Femur (tissue), 1 donor: ENCODE results near the gene DZANK1.
"Not testable (repeated sequence)": the region's sequence is repeated elsewhere in the genome, so short reads cannot be mapped to it uniquely, and the experiment has no call there.

Experiments used
- DNase-seq: peaks from one replicate; pipeline ENCODE4 v3.0.0-alpha.2; 2017

DZANK1 gene

GRCh38 chr20:18436847-18437246, 30.0 kb downstream of the DZANK1 start:
- DNase-seq = no peak

- no peak for DNase-seq
These were observed 35.6 kb downstream of the DZANK1 start for GRCh38 chr20:18431206-18431605.

GRCh38 chr20:18430172-18430826, 36.5 kb downstream of the DZANK1 start:
- DNase-seq = no peak

- DNase-seq = no peak
These were observed 38.2 kb downstream of the DZANK1 start for GRCh38 chr20:18428490-18429173.

- no peak for DNase-seq
These were observed 39.6 kb downstream of the DZANK1 start for GRCh38 chr20:18427214-18427613.

DNA sequence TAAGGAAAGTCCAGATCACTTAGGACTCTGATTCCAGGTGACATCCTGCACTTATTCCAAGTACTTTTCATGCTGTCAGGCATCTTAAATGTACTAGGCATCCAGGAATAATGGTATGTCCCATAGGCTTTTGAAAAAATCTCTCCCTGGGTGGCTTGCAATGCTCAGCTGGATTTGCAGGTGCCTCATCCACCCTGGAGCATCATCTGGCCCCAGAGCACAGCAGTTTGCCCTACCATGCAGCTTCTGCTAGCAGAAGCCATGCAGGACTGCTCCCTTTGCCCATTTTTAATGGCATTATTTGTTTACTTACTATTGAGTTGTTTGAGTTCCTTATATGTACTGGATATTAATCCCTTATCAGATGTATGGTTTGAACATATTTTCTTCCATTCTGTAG, 45.2 kb downstream of the DZANK1 start:
- DNase-seq = no peak

DNA sequence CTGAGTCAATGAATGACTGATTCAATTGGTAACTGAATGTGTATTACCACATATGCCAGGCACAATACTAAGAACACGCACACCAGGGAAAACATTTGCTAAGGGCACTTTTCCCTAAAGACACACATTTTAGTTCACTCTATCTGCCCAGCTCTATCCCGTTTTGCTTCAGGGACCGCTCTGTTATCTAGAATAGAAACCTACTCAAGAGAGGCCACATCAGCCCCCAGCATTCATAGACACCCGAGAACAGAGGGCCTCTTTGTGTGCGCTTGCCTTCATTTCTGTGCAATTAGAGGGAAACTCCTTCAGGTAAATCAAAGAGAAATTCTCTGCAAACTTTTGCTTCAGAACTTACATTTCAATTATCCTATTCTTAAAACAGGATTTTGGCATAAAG, 50.3 kb downstream of the DZANK1 start:
- DNase-seq = no peak

DNA sequence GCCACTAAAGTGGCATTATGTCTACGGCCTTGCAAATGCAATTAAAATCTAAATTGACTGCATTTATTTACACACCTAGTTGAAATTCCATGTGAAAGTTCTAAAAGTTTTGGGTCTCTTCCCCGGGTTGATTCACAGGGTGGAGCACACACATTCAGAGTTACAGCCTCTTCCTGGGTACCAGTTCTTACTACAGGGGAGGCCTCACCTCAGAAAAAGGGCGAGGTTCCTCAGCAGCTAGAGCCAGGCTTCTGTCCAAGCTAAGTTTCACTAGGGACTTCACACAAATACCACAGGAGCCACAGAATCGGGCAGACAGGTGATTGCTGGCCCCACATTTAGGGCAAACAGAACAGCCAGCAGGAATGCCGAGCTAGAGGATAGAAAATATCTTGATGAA, 52.7 kb downstream of the DZANK1 start:
- DNase-seq = no peak

- no peak for DNase-seq
These were observed 54.5 kb downstream of the DZANK1 start for GRCh38 chr20:18412221-18412901.

DNA sequence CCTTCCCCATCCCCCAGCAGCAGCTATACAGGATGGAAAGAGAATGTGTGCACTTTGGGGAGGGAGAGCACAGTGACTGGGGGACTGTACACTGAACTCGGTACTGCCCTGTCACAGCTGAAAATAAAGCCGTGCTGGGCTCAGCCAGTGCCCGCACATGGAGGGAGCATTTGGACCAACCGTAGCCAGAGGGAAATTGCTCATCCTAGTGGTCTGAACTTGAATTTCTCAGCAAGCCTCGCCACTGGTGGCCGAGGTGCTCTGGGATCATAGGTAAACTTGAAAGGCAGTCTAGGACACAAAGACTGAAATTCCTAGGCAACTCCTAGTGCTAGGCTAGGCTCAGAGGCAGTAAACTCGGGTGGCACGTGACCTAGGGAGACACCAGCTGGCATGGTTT, 61.0 kb downstream of the DZANK1 start:
- no peak for DNase-seq

GRCh38 chr20:18404172-18404571, 62.7 kb downstream of the DZANK1 start:
- DNase-seq = no peak

- no peak for DNase-seq
These were observed 63.6 kb downstream of the DZANK1 start for GRCh38 chr20:18403269-18403668.

GRCh38 chr20:18401305-18401704, 65.5 kb downstream of the DZANK1 start:
- no peak for DNase-seq

DNA sequence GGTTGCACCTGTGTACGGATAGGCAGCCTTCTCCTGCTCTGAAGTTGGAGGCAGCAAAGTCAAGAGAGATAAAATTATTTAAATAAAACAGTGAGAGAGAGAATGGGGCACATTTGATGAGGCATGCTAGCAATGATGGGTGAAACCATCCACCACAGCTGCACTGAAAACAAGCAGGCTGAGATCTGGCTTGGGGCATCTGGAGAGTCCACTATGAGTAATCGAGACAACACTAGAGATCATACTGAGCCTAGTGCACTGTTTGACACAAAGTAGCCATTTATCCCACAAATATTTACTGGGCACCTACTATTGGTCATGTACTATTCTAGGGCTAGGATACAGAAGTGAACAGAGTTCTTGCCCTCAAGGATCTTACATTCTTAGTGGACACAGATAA, 66.4 kb downstream of the DZANK1 start:
- DNase-seq = no peak

DNA sequence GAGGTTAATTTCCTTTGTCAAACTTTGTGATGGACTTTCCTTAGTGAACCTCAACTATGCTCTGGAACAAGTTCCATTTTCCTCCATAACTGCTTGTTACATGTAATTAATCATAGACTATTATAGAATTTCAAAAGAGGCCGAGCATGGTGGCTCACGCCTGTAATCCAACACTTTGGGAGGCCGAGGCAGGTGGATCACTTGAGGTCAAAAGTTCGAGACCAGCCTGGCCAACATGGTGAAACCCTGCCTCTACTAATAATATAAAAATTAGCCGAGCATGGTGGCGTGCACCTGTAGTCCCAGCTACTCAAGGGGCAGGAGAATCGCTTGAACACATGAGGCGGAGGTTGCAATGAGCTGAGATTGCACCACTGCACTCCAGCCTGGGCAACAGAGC, 68.1 kb downstream of the DZANK1 start:
- DNase-seq = not testable (repeated sequence)

- no peak for DNase-seq
These were observed 69.8 kb downstream of the DZANK1 start for GRCh38 chr20:18397030-18397429.

- DNase-seq = no peak
These were observed 71.3 kb downstream of the DZANK1 start for GRCh38 chr20:18395544-18395943.

GRCh38 chr20:18394363-18394762, 72.5 kb downstream of the DZANK1 start:
- DNase-seq = no peak

- DNase-seq = no peak
These were observed 75.1 kb downstream of the DZANK1 start for GRCh38 chr20:18391686-18392085.

DNA sequence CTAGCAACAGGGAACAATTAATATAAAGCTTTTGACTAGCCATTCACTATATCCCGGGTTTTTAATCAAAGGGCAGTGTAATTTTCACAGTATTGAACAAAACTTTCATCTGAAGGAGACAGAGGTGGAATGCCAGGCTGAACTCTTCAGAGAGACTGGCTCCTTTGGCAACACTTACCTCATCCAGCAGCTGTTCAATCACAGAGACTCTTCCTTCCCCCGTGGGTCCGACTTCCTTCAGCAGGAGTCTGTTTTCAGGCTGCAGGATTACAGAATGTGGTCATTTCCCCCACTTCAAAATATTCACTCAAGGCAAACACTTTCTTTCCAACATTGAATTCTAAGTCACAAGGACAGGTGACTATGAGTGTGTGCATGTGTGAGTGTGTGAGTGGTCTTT, 76.6 kb downstream of the DZANK1 start:
- no peak for DNase-seq

DNA sequence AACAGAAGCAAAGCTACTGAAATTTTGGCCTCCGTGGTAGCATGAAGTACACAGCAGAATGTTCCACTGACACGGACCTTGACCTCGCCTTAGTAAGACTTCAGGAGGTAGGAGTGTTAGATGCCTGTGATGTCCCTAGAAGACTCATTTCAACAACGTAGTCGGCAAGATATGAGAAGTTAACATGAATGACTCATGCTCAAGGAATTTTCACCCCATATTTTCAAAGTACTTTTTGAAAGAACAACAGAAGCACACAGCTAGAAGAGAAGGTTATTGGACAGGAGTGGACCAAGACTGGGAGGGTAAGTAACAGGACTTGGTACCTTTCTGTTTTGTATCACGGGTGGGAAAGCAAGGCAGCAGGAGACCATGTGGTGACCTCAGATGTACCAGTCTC, 78.0 kb downstream of the DZANK1 start:
- no peak for DNase-seq

DNA sequence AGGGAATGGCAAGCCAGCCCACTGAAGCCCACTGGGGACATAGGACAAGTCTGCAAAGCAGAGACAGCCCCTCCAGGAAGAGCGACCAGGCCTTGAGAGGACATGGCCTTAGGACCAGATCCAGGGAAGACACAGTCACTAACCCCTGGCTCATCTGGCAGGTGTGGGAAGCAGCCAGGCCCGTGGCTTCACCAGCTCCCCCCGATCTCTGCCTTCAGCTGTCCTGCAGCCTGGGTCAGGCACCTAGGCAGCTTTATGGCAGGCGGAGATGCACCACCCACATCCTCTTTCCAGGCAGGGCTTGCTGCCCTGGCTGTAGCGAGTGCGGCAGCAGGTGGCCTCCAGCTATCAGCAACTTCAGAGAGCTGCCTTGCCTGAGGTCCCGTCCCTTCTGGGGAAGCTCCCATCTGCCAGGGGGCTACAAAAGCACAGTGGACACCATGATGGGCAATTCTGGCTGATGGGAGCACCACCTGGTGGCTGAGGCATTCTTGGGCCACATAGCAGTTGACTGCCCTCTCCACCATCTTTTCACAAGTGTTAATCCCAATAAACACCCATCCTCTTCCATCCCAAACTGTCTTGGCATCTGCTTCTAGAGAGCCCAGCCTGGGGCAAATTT, 85.8 kb downstream of the DZANK1 start:
- DNase-seq = no peak

DNA sequence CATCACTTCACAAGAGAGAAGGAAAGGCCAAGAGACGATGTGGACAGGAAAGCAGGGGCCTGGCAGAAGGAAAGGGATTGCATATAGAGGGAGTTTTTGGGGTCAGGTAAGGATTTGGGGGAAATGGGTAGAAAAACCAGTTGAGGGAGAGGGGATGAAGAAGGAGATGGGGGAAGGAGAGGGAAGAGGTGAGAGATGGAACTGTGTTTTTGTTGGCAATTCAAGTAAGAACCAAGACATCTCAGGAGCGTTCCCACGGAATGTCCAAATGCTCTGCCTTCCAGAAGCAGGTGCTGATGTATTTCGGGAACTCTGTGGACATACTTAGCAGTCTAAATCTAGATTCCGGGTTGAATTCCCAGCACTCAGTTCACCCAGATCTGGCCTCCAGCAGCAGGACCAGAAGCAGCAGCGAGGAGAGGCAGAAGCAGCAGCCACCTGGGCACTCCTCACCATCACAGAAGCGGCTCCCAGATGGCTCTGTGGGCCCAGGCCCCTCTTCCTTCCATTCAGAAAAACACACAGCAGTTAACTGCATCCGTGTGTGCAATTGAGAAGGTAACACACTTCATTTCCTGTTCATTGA, 88.8 kb downstream of the DZANK1 start:
- no peak for DNase-seq
